HepG2 (cell line): ENCODE measurements around the gene ZDHHC24. TPM values are rescaled to one million over a fixed set of nuclear protein-coding genes. Genes with fewer than 3 reads are reported as not detected.

Experiments used
- ATF4 ChIP-seq, 2 experiments: fragments of 450-650 bp in 1 of 2; sonication (generic) in 1 of 2; formaldehyde crosslinking; IDR thresholded peaks; 2 replicates each; pipeline versions ENCODE4 v1.5.0 to v1.8.0; 2020 to 2022; ENCODE audit warnings: mild to moderate bottlenecking in 1 of 2, missing genetic modification reagents in 1 of 2
- FLYWCH1 ChIP-seq: sonication (generic); formaldehyde crosslinking; IDR thresholded peaks from 2 replicates; pipeline ENCODE4 v1.8.1; 2023; ENCODE audit warnings: mild to moderate bottlenecking, missing genetic modification reagents
- FOXK1 ChIP-seq: sonication (generic); formaldehyde crosslinking; IDR thresholded peaks from 2 replicates; pipeline ENCODE4 v1.4.0; 2020; ENCODE audit warnings: low read depth, missing genetic modification reagents, borderline replicate concordance
- SMC3 ChIP-seq: IDR thresholded peaks from 2 replicates; pipeline ENCODE4 v1.6.1; 2011; ENCODE audit warnings: low read length, improper control_type of control experiment
- TEF ChIP-seq: sonication (generic); formaldehyde crosslinking; IDR thresholded peaks from 2 replicates; pipeline ENCODE4 v1.5.0; 2020; ENCODE audit warnings: missing genetic modification reagents
- ZNF44 ChIP-seq: sonication (generic); formaldehyde crosslinking; IDR thresholded peaks from 2 replicates; pipeline ENCODE4 v1.5.1; 2020; ENCODE audit warnings: mild to moderate bottlenecking, missing genetic modification reagents
- ZNF562 ChIP-seq: sonication (generic); formaldehyde crosslinking; IDR thresholded peaks from 2 replicates; pipeline ENCODE4 v1.8.0; 2022; ENCODE audit warnings: missing genetic modification reagents, borderline replicate concordance
- ZNF704 ChIP-seq: sonication (generic); formaldehyde crosslinking; IDR thresholded peaks from 2 replicates; pipeline ENCODE4 v1.8.1; 2023; ENCODE audit warnings: mild to moderate bottlenecking, inconsistent platforms, moderate library complexity, missing genetic modification reagents, borderline replicate concordance
- ZNF775 ChIP-seq: sonication (generic); formaldehyde crosslinking; IDR thresholded peaks from 2 replicates; pipeline ENCODE4 v1.4.0; 2020; ENCODE audit warnings: missing genetic modification reagents, mild to moderate bottlenecking, moderate library complexity, borderline replicate concordance
- ZSCAN29 ChIP-seq: sonication (generic); formaldehyde crosslinking; conservative IDR thresholded peaks from 2 replicates; pipeline ENCODE4 v1.4.0; 2020; ENCODE audit warnings: mild to moderate bottlenecking, missing genetic modification reagents
- polyA plus RNA-seq, 8 experiments: library from polyadenylated mRNA; depleted of rRNA in 3 of 8; stranded (reverse) in 7 of 8; unstranded in 1 of 8; fragments of >200 nt; fragmentation: Illumina TruSeq in 4 of 8; extraction: Trizol in 4 of 8; gene quantifications; 2 replicates each; pipeline versions ENCODE4 v1.2.1 to v1.2.3, GENCODE V29; 2011 to 2016; ENCODE audit warnings: low read depth in 4 of 8, missing spikeins in 1 of 8, mixed read lengths in 1 of 8; ENCODE audit not compliant: insufficient read depth in 1 of 8
- total RNA-seq, 5 experiments: library from RNA; depleted of rRNA; stranded (reverse); fragments of >200 nt; fragmentation: Illumina TruSeq; extraction: Trizol; gene quantifications; 2 replicates each; pipeline ENCODE4 v1.2.3, GENCODE V29; 2016; ENCODE audit warnings: low read depth in 1 of 5
- TF ChIP-seq, protein P1 (sequence below): sonication (generic); formaldehyde crosslinking; IDR thresholded peaks from 2 replicates; pipeline ENCODE4 v1.8.0; 2022; ENCODE audit warnings: mild to moderate bottlenecking, missing genetic modification reagents
- TF ChIP-seq, protein P2 (sequence below): sonication (generic); formaldehyde crosslinking; IDR thresholded peaks from 2 replicates; pipeline ENCODE4 v1.8.1; 2023; ENCODE audit warnings: missing genetic modification reagents, mild to moderate bottlenecking, borderline replicate concordance

The ZDHHC24 gene
- total and polyA plus RNA-seq, 2 of the 13 experiments (the other 11 are each of a cell fraction or from before 2014, with no cell fraction given), result 4.3 TPM

DNA sequence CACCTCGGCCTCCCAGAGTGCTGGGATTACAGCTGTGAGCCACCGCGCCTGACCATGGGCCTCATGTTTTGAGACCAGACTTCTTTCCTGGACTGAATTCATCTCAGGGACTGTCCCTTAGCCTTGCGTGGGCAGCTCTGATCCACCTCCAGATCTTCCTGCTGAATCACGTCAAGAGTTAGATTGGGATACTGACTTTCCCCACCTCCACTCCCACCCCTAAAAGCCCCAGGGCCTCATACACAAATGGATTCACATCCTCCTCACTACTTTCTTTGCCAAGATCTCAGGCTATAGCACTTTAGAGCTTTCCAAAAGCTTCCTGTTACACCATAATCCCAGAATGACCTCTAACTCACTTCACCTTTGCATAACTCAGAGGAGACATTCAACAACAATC lies 35.0 kb upstream of the ZDHHC24 start (continued):
- TF ChIP-seq, protein P1, sequence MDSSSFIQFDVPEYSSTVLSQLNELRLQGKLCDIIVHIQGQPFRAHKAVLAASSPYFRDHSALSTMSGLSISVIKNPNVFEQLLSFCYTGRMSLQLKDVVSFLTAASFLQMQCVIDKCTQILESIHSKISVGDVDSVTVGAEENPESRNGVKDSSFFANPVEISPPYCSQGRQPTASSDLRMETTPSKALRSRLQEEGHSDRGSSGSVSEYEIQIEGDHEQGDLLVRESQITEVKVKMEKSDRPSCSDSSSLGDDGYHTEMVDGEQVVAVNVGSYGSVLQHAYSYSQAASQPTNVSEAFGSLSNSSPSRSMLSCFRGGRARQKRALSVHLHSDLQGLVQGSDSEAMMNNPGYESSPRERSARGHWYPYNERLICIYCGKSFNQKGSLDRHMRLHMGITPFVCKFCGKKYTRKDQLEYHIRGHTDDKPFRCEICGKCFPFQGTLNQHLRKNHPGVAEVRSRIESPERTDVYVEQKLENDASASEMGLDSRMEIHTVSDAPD (CRISPR knock-in tag), result no peak
- no peak for TF ChIP-seq FLYWCH1 (CRISPR knock-in tag)
- no peak for TF ChIP-seq ZNF775
- no peak for TF ChIP-seq SMC3
- TF ChIP-seq, protein P2, sequence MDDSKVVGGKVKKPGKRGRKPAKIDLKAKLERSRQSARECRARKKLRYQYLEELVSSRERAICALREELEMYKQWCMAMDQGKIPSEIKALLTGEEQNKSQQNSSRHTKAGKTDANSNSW (CRISPR knock-in tag), result no peak
- TF ChIP-seq ATF4 (CRISPR knock-in tag; IDR thresholded peaks at IDR 0.05), result no peak
- no peak for TF ChIP-seq ZNF704 (CRISPR knock-in tag)
- no peak for TF ChIP-seq ZSCAN29
- TF ChIP-seq FOXK1 (CRISPR knock-in tag), result no peak
- TF ChIP-seq ZNF562, result no peak
- no peak for TF ChIP-seq ZNF44 (CRISPR knock-in tag)
- TF ChIP-seq TEF (CRISPR knock-in tag), result no peak
- TF ChIP-seq, all 625 proteins: peak for 0
